ENCODE data around the gene VAC14.

Gene VAC14

DNA sequence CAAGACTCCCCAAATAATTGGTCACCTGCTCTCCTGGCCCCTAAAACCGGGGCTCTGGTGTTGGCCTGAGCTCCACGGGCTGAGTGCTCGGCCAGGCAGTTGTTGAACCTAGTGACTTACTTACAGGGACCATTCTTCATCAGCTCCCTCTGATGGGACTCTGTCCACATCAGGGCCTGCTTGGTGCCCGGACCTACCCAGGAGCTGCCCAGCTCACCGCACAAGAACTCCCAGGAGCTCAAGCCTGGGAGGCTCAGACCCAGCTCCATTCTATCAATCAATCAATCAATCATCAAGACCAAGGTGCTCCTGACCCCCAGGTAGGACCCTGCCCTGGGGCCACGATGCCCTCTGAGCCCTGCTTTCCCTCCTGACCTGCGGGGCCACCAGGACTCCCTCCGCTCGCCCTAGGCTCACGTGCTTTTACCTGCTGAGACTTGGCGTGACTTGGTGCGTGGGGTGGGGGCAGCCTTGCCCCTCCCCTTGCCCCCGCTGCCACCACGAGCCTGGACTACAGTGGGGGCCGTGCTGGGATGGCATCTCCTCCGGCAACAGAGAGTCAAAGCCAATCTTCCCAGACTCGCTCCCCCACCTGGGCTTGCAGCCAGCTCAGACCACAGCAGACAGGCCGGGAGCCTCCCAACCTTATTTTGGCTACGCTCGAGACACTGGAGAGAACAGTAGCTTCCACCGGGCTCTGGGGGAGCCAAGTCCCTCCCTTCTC is 138.9 kb downstream of the VAC14 start:
- DNase-seq (ENCODE audit: low spot score): peak; percentile 72

DNA sequence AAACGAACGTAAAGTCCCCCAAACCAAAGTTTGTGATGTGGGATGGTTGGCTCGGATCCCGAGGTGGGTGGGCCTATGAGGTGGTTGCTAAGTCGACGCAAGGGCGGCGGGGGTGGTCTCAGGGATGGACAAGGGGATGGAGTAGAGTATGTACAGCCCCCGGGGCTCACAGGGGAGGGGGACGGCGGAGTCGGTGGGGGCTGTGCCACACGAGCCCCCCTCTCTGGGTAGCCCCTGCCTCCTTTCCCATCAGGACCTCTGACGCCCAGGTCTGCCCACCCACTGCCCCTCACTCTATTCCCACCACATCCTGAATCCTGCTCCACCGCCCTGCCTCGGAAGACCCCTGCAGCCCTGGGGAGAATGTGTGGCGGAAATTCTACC is 139.4 kb downstream of the VAC14 start:
- peak; percentile 69 for DNase-seq (ENCODE audit: low spot score)

DNA sequence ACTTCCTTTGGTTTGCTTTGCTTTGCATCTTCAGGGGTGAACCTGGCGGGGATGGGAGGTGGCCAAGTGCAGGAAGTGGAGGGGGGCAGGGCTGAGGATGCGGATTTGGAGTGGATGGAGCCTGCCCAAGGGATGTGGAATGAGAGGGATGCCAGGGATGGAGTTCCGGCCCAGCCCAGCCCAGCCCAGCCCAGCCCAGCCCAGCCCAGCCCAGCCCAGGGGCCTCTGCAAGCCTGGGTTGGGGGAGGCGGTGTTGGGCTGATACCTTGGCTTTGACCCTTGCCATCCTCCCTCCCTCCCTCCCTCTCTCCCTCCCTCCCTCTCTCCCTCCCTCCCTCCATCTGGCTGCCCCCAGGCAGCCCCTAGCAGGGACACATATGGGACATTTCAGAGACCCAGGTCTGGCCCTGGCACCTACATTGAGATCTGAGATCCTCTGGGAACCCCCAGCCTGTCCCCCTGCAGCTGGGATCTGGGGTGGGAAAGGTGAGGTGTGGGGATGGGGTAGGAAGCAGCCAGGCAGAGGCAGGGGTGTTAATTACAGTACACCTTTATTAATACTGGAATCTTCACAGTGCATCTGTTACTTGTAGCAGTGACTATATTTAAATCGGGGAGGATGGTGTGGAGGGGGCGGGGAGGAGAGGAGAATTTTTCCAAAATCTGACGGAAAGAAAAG is 140.1 kb downstream of the VAC14 start:
- peak; percentile 56 for DNase-seq (ENCODE audit: low spot score)

DNA sequence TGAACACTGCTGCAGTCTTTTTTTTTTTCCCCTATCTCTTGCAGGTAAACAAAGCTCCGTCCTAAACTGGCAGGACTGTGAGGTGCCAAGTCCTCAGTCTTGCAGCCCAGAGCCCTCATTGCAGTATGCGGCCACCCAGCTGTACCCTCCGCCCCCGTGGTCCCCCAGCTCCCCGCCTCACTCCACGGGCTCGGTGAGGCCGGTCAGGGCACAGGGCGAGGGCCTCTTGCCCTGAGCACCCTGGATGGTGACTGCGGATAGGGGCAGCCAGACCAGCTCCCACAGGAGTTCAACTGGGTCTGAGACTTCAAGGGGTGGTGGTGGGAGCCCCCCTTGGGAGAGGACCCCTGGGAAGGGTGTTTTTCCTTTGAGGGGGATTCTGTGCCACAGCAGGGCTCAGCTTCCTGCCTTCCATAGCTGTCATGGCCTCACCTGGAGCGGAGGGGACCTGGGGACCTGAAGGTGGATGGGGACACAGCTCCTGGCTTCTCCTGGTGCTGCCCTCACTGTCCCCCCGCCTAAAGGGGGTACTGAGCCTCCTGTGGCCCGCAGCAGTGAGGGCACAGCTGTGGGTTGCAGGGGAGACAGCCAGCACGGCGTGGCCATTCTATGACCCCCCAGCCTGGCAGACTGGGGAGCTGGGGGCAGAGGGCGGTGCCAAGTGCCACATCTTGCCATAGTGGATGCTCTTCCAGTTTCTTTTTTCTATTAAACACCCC is 140.8 kb downstream of the VAC14 start:
- no peak for DNase-seq (ENCODE audit: low spot score)

DNA sequence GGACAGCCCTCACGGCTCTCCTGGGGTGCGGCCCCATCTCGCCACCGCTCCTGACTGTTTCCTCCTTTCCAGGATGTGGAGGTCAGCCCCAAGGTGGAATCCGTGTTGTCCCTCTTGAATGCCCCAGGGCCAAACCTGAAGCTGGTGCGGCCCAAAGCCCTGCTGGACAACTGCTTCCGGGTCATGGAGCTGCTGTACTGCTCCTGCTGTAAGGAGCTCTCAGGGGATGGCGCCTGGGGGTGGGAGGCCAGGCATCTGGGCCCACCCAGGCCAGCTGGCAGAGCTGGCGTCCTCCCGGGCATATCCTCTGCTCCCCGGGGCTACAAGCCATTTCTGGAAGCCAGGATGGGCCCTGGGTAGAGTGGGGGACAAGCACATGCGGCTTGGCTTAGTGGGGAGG is 141.4 kb downstream of the VAC14 start:
- peak; percentile 59 for DNase-seq (ENCODE audit: low spot score)

DNA sequence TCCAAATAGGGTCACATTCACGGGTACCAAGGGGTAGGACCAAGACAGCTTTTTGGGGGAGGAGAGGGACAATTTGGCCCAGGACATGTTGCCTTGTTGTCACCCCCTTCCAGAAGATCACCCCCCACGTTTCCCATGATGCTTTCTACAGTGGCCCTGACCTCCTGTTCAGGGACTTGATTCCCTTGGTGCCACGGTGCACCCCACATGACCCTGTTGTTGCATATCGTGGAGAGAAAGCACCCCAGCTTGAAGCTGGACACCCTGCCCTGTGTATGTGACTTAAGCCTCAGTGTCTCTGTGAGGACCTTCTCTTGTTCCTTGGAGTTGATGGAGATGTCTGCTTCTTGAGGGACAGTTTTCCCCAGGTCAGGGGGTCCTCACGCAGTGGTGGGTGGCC is 142.0 kb downstream of the VAC14 start:
- no peak for DNase-seq (ENCODE audit: low spot score)

DNA sequence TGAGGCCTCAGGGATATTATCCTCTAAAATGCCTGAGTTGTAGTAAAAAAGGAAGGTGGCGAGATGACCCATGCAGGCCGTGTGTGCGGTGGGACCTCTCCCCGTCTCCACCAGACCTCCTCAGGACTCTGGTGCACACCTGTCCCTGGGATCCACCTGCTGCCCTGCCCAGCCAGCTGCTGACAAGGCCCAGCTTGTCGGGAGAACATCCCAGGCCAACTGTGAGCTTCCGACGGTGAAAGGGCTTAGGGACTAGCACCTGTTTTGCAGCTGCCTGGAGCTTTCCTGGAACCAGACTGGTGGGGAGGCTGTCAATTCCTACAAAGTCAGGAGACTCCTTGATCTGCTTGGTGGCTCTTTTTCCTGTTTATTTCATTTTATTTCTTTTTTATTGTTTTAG is 143.0 kb downstream of the VAC14 start:
- peak; percentile 62 for DNase-seq (ENCODE audit: low spot score)

DNA sequence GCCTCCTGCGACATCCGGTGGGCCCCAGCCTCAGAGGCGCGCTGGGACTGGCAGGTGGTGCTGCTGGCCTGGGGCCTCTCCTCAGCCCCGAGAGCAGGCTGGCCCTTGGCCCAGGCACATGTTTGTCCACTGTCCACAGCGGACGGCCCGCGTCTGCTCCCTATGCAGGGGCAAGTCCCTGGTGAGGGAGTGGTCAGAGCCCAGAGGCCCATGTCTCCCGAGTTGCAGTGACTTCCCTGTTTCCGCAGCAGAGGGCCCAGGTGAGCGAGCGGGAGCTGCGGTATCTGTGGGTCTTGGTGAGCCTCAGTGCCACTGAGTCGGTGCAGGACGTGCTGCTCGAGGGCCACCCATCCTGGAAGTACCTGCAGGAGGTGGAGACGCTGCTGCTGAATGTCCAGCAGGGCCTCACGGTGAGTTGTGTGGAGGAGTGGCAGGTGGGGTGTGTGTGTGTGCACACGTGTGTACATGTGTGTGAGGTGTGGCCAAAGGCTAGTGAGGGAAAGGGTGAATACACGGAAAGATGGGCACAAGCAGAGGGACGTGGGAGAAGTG is 144.2 kb downstream of the VAC14 start:
- no peak for DNase-seq (ENCODE audit: low spot score)

DNA sequence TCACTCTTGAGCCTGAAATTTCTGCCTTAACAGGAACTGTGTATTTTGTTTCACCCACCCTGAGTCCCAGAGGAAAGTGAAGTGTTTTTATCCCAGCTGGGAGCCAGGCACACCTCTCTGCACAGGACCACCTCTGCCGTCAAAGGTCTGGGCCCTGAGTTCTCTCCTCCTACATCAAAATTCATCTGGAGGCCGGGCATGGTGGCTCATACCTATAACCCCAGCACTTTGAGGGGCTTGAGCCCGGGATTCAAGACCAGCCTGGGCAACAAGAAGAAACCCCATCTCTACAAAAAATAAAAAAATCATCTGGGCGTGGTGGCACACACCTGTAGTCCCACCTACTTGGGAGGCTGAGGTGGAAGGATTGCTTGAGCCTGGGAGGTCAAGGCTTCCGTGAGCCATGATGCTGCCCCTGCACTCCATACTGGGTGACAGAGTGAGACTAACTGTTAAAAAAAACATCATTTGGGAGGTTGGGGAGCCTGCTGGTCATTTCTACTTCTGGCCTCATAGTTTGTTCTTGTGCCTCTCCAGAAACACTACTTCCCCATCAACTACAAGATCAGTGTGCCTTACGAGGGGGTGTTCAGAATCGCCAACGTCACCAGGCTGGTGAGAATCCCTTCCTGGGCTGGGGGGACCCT is 144.8 kb downstream of the VAC14 start:
- no peak for DNase-seq (ENCODE audit: low spot score)

DNA sequence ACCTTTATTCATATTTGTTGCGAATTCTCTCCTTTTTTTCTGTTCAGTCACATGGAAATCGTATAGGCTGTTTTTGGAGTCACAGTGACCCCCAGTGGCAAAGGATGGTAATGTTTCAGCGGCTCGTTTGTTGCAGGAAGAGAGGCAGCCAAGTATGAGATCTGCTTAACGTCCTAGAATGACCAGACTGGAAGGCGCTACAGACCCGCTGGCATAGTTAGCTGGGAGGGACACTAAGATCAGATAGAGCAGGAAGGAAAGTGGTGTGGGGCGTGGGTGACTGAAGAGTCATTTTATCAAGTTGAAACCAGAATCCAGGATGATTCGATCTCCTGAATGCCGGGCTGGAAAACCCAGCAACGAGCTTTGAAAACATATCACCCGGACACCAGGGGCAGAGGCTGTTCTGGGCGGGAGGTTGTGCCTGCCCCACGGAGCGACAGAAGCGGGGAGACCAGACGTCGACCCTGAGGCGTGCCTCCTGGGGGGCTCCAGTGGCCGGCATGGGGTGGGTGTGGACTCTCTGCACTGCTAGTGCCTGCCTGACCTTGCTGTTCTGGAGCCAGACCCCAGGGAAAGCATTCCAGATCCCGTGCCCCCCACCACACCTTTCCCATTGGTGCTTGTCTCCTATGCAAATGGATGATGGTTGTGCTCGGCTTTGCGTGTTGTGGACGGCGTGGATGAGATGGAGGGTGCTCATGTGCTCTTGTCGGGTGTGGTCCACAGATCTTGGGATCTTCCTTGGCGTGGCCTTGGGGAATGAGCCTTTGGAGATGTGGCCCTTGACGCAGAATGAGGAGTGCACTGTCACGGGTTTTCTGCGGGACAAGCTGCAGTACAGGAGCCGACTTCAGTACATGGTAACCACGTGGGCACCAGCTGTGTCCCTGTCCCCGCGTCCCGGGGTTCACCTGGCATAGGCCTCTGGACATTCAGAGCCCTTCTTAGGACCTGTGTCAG is 146.9 kb downstream of the VAC14 start:
- peak; percentile 93 for DNase-seq (ENCODE audit: low spot score)

DNA sequence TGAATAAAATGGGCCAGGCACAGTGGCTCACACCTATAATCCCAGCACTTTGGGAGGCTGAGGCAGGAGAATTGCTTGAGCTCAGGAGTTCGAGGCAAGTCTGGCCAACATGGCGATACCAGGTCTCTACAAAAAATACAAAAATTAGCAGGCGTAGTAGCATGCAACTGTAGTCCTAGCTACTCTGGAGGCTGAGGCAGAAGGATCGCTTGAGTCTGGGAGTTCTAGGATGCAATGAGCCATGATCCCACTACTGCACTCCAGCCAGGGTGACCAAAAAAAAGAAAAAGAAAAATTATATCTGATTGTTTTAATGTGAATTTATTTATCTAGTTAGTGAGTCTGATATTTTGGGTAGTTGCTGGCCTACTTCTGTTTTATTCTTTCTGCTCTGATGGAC is 147.6 kb downstream of the VAC14 start:
- DNase-seq (ENCODE audit: low spot score): no peak

DNA sequence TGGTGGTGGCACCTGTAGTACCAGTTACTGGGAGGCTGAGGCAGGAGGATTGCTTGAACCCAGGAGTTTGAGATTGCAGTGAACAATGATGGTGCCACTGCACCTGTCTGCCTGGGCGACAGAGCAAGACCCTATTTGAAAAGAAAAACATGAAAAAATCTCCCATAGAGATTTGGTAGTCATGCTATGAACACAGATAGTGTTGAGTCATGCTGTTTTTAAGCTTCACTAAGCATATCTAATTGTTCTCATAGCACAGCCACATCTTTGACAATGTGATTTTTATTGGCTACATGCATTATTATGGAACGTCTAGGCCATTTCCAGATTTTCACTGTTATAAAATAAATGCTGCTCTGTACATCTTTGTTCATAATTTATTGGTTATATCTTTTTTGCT is 148.6 kb downstream of the VAC14 start:
- DNase-seq (ENCODE audit: low spot score): no peak

DNA sequence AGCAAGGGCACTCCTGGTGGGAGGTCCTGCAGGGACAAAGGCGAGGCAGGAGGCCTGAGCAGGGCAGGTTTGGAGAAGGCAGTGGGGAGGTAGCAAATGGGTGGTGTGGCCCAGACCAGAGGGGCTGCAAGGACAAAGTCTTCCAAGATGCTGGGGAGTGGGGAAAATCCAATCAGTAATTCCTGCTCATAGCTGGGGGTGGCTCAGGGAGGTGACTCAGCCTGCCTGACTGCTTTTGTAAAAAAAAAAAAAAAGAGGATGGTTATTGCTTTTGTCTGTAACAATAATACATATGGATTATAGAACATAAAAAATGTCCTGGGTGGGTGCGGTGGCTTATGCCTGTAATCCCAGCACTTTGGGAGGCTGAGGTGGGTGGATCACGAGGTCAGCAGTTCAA is 149.4 kb downstream of the VAC14 start:
- no peak for DNase-seq (ENCODE audit: low spot score)

DNA sequence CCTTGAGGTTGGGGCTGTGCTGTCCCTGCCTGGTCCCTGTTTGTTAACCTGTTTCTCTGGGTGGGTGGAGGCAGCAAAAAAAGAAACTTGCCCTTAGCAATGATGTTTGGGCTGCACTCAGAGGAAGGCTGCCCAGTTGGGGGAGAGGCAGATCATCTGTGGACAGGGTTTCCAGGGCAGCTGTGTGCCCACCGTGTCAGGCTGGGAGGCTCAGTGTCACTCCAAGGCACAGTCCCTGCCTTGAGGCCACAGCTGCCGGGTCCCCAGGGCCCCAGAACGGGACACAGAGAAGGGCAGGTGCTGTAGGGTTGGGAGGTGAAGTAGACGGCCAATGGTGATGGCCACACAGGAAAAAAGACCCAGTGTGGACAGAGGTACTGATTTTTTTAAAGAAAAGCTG is 150.7 kb downstream of the VAC14 start:
- no peak for DNase-seq (ENCODE audit: low spot score)

DNA sequence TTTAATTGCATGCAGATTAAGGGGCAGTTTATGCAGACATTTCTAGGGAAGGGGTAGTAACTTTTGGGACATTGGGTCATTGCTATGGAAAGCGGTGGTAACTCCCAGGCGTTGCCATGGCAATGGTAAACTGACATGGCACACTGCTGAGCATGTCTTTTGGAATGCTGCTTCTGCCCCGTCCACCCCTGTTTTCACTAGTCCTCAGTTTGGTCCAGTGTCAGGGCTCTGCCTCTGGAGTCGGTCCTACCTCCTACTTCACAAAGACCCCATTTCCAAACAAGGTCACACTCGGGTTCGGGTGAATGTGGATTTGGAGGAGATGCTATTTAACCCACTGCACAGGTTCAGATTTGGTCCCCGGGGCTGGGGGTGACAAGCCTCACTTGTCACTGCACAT is 151.7 kb downstream of the VAC14 start:
- DNase-seq (ENCODE audit: low spot score): no peak

DNA sequence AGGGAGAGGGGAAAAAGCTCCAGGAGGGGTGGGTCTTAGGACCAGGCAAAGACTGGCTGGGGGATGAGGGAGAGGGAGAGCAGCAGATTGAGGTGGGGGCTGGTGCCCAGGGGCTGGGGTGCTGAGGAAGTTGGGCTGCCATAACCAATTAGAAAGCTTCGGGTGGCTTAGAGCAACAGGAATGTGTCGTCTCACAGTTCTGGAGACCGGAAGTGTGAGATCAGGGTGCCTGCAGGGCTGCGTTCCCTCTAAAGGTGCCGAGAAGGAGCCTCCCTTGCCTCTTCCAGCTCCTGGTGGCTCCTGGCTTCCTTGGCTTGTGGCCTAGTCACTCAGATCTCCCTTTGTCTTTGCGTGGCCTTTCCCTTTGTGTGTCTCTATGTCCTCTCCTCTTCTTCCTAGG is 152.4 kb downstream of the VAC14 start:
- no peak for DNase-seq (ENCODE audit: low spot score)

DNA sequence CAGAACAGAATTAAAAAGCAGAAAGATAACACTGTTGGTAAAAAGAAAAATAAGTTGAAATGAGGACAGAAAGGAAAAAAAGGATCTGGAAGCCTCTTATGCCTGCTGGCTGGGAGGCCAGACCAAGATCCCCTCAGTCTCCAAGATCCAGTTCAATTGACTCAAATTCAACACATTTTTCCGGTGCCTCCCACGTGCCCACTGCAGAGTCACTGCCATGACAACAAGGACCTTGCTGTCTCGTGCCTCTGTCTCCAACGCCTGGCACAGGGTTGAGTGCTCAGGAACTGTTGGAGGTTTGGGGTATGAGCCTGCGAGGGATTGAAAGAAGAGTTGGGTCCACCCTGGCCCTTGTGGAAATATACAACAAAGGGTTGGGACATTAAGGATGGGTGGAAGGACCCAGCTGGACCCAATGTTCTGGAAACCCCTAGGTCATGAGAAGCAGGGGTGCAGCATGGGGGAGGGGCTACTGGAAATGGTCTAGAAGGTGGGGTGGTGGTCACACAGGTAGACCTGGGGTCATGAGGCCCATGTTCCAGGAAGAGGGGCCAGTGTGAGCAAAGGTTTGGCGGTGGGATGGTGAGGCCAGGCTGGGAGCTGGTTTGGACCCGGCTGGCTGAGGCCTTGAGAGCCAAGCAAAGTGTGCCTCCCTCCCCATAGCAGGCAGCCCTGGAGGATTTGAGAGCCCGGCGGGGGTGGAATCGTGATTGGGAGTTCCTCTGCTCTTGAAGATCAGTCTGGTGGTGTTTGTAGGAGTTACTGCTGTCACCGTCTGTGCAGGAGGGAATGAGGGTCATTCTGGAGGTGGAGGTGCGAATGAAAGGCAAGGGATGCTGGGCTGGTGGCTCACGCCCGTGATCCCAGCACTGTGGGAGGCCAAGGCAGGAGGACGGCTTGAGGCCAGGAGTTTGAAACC is 153.3 kb downstream of the VAC14 start:
- no peak for DNase-seq (ENCODE audit: low spot score)

DNA sequence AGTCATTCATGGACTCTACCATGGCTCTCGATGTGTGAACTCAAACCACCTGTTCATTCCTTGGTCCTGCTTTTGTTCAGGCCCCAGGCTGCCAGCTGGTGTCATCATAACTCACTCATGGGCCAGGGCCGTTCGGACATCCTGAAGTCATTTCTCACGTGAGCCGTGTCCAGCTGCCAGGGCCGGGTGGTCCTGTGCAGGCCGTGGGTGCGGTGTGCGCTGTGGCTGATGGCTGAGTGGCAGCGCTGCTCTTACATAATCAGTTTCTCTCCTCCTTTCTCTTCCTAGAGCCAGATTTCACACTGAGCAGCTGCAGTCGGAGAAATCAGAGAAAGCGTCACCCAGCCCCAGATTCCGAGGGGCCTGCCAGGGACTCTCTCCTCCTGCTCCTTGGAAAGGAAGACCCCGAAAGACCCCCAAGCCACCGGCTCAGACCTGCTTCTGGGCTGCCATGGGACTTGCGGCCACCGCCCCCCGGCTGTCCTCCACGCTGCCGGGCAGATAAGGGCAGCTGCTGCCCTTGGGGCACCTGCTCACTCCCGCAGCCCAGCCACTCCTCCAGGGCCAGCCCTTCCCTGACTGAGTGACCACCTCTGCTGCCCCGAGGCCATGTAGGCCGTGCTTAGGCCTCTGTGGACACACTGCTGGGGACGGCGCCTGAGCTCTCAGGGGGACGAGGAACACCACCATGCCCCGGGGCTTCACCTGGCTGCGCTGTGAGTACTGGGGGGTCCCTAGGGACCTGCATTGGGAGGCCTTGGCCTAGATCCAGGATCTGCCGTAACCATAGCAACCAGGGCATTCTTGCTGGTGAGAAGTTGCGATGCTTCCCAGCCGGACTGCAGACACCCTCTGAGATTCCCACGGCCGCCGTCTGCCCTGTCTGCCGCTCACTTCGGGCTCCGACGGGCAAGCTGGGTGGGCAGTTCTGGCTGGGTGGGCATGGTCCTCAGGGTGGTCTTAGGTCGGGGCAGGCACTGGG is 154.4 kb downstream of the VAC14 start, which contains the start of gene IL34:
Gene IL34 (plus strand): TSS at position 300 of the 982 bp plus-strand sequence. CDS start 389 bp downstream, at position 689.
- DNase-seq (ENCODE audit: low spot score): peak; percentile 69

Data from left forelimb (tissue), 1 donor.